Measurements from ENCODE around the gene INS. TPM values are rescaled to one million over a fixed set of nuclear protein-coding genes. Genes with fewer than 3 reads are reported as not detected.

INS gene
- total and polyA plus RNA-seq, 2 of the 13 experiments (the other 11 are each of a cell fraction or from before 2014, with no cell fraction given) = not detected

- TF ChIP-seq USF2 (IDR thresholded peaks at IDR 0.05; ENCODE audit: low read depth, low read length) = no peak
- TF ChIP-seq USF2 (CRISPR knock-in tag; IDR thresholded peaks at IDR 0.05; ENCODE audit: borderline replicate concordance) = no peak
- TF ChIP-seq ARNT2 (CRISPR knock-in tag; IDR thresholded peaks at IDR 0.05; ENCODE audit: low read depth) = no peak
- TF ChIP-seq RCOR2 (CRISPR knock-in tag; IDR thresholded peaks at IDR 0.05) = no peak
- TF ChIP-seq ZNF282 (IDR thresholded peaks at IDR 0.05; ENCODE audit: partially characterized antibody) = peak; percentile 47
- TF ChIP-seq ZNF317 (CRISPR knock-in tag; IDR thresholded peaks at IDR 0.05) = 0 out of 2 replicates have a peak, but pooled peaks have one; percentile 34
- 0 out of 2 replicates have a peak, but pooled peaks have one; percentile 1 for TF ChIP-seq ZNF564 (CRISPR knock-in tag; IDR thresholded peaks at IDR 0.05)
- TF ChIP-seq ZNF784 (CRISPR knock-in tag; IDR thresholded peaks at IDR 0.05; ENCODE audit: borderline replicate concordance) = peak; percentile 78
- TF ChIP-seq TARDBP (CRISPR knock-in tag; IDR thresholded peaks at IDR 0.05) = no peak; the same call in 1 of the 2 replicates
- no peak for TF ChIP-seq ZNF136 (CRISPR knock-in tag; IDR thresholded peaks at IDR 0.05; ENCODE audit: low read depth)
- TF ChIP-seq MXD1 (CRISPR knock-in tag; IDR thresholded peaks at IDR 0.05) = no peak
- TF ChIP-seq ZC3H4 (CRISPR knock-in tag; IDR thresholded peaks at IDR 0.05; ENCODE audit: borderline replicate concordance) = no peak
- no peak for TF ChIP-seq REST (IDR thresholded peaks at IDR 0.05; ENCODE audit: borderline replicate concordance in 1 of 2, low read depth in 1 of 2, low read length in 2 of 2)
- no peak for TF ChIP-seq TEAD3 (CRISPR knock-in tag; optimal IDR thresholded peaks at IDR 0.05; ENCODE audit: borderline replicate concordance)
- no peak for TF ChIP-seq TOPORS (CRISPR knock-in tag; IDR thresholded peaks at IDR 0.05)
- TF ChIP-seq RBAK (CRISPR knock-in tag; IDR thresholded peaks at IDR 0.05) = no peak
- no peak for TF ChIP-seq SMYD3 (CRISPR knock-in tag; IDR thresholded peaks at IDR 0.05)
- no peak for TF ChIP-seq MLLT10 (CRISPR knock-in tag; IDR thresholded peaks at IDR 0.05)
- TF ChIP-seq ZNF510 (CRISPR knock-in tag; IDR thresholded peaks at IDR 0.05; ENCODE audit: low read depth) = no peak
- TF ChIP-seq HMGA1 (CRISPR knock-in tag; conservative IDR thresholded peaks at IDR 0.05) = no peak
- no peak for TF ChIP-seq ATM (IDR thresholded peaks at IDR 0.05; ENCODE audit: borderline replicate concordance)
- TF ChIP-seq FOXK1 (CRISPR knock-in tag; IDR thresholded peaks at IDR 0.05; ENCODE audit: borderline replicate concordance, low read depth) = no peak
- TF ChIP-seq HDAC1 (CRISPR knock-in tag; IDR thresholded peaks at IDR 0.05) = peak; percentile 58
Measured at GRCh38 chr11:2131371-2132236, 29.4 kb downstream of the INS start (continued).

Measured in HepG2 (cell line).